HG02981 (cell line): Measurements from ENCODE around the gene MS4A18.
"Not testable (repeated sequence)": the region's sequence is repeated elsewhere in the genome, so short reads cannot be mapped to it uniquely, and the experiment has no call there.

Experiments used
- ATAC-seq: cut with Tn5 transposase; IDR thresholded peaks from one replicate; pipeline ENCODE4 v1.9.1; 2021; ENCODE audit warnings: mild to moderate bottlenecking, moderate library complexity; ENCODE audit not compliant: unreplicated experiment

MS4A18 gene

DNA sequence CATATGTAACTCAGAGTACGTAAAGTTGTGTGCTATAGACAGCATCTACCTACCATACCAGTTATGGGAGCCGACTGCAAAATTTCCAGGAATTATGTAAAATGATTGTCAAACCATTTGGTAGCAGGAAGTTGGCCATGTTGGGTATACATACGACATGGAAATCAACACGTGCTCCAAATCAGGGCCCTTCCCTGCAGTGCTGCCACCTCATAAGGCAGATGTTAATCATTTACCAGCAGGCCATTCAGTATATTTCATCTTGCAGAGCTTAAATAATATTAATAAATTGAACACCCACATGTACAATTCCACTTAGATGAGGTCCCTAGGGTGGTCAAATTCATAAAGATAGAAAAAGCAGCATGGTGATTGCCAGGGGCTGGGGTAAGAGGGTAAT, 9.8 kb downstream of the MS4A18 start:
- ATAC-seq = no peak

DNA sequence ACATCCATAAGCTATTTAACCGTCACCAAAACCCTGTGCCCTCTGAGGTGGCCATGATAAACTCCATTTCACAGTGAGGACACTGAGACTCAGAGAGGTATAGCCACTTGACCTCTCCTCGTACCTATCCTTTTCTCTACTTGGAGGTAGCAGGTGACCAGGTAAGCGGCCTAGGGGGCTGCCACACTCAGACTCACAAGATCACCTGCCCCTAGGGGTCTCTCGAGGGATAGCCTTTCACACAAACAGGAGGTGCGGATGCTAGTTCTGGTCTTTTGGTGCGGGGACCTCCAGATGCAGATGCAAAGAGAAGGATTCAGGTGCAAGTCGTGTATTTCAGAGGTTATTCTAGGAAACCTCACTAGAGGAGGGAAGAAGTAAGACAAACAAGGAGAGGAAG, 14.6 kb downstream of the MS4A18 start:
- no peak for ATAC-seq

DNA sequence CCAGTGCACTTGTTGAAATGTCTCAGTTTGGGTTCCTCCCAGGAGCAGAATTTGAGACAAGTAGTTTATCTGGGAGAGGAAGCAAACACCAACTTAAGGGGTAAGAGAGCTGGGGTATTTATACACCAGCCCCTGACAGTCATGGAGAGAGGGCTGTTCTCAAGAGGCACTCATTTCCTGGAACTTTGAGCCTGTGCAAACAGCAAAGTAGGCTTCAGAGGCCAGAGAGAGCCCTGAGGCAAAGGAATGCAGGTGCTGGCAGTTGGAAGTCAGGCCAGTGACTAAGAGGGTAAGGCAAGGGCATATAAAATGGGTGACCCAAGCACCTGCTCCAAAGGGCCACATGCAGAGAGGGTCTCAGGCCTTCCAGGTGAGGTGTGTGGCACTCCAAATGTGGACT, 16.1 kb downstream of the MS4A18 start:
- no peak for ATAC-seq

DNA sequence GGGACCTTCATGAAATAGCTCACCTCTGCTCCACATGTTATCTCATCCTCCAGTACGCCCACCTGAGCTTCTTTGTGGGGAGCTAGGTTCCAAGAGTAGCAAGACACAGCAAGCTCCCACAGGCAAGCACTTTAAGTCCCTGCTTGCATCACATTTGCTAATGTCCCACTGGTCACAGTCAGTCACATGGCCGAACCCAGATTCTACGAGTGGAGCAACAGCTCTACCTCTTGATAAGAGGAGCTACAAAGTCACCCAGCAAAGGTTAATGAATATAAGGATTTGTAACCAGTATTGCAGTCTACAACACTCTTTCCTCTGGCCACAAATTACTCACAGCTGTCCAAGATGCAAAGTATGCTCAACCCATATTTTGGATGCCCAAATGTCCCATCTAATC, 16.9 kb downstream of the MS4A18 start:
- no peak for ATAC-seq

DNA sequence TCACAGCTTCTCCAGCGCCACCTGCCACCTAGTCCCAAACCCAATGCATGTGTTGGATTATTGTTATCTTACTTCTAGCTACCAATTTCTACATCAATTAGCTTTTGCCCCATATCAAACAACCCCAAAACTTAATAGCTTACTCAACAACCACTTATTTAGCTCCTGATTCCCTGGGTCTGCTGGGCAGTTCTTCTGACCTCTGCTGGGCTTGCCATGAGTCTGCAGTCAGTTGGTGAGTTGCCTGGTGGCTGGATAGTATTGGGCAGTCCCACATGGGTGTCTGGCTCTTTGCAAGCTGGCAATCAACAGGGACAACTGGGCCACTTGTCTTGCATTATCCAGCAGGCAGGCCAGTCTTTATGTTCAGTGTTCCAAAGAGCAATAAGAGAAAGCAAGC, 18.5 kb downstream of the MS4A18 start:
- ATAC-seq = no peak

DNA sequence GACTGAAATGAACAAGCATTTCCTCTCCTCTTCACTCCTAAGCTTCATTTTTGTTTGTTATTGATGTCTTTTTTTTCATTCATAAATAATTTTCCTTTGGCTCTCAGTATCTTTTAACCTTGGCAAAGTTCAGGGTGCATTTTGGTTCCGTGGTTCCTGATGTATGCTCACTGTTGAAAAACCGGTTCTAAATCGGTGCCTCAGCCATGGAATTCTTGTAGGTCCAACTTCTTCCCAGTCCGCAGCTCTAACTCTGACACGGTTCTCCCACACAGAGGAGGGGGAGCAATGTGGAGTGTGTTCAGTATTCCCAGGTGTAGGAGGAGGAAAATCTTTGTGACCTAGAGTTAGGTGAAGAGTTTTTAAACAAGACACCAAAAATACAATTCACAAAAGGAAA, 19.6 kb downstream of the MS4A18 start:
- ATAC-seq = no peak

DNA sequence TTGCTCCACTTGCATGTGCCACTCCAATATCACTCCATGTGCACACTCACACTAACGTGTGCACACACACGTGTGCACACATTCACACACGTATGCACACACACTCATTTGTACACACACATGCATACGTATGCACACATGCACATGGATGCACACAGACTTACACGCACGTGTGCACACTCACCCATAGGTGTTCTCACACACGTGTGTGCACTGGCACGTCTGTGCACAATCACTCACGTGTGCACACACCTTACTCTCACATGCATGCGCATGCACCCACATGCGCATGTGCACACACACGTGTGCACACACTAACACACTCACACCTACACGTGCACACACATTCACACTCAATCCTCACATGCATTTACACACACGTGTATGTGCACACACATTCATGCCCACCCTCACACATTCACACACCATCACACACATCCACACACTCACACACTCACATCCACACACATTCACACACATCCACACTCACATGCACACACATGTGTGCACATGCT, 22.9 kb downstream of the MS4A18 start:
- ATAC-seq = no peak

DNA sequence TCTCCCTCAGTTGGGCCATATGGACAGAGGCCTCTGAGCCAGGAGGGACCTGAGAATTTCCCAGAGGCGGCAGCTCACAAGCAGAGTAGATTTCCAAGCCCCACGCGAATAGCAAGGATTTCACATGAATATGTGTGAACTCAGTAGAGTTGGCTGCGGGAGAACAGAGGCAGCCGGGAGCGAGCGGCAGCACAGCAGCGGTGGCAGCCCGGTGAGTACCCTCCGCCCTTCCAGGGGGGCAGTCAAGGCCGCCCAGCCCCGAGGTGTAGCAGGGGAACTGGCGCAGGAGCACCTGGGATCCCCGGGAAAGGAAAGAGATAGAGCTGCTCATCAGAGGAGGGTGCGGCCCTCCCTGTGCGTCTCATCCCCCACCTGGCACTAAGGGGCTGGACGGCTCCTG, 23.7 kb downstream of the MS4A18 start:
- no peak for ATAC-seq

DNA sequence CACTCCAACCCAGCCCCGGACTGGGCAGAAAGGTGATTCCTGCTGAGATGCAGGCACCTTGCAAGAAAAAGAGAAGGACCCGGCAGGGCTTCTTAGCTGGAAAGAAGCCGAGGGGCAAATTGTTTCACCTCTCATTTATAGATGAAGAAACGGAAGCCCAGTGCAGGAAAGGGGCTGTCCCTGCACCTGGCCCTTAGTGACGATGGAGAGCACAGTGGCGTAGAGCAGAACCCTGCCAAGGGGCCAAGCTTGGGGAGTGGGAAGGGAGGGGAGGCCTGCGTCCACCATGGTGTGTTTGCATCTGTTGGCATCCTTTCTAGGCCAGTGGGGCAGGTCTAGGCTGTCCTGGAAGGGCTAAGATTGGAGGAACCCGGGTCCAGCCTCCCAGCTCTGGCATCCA, 24.3 kb downstream of the MS4A18 start:
- no peak for ATAC-seq

DNA sequence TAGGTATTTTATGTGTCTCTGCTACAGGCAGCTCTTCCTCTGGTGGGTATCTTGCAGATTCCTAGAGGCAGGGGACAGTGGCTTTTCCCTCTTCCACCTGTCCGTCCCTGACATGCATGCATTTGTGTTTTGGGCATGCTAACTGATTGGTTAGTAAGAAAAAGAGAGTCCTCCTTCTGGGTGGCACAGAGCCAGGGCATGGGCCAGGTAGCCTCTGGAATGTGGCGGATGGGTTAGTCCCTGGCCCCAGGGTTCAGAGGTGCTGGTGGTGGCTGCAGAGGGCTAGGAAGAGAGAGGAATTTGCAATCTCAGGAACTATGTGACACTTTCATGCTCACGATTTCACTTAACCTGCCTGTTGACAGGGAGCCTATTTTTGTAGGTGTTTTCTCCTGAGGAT, 26.4 kb downstream of the MS4A18 start:
- no peak for ATAC-seq

DNA sequence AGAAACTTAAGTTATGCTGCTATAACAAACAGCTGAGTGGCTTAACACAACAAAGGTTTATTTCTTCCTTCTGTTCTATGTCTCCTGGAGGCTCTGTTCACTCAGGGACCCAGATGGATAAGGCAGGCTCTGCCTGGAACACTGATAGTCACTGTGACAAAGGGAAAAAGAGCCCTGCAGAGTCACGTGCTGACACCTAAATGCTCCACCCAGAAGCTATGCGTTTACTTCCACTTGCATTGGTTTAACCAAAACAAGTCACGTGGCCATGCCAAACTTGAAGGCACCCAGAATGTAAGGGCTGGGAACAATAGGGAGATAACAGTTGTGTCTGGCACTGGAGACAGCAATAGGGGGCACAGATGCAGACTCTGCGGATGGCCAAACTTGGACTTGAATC, 28.8 kb downstream of the MS4A18 start:
- no peak for ATAC-seq

DNA sequence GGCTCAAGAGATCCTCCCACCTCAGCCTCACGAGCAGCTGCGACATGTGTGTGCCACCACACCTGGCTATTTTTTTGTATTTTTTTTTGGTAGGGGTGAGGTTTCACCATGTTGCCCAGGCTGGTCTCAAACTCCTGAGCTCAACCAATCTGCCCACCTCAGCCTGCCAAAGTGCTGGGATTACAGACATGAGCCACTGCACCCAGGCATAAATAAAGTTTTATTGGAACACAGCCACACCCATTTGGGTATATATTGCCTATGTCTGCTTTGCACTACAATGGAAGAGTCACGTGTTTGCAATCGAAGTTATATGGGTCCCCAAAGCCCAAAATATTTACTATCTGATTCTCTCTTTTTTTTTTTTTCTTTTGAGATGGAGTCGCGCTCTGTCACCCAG, 30.4 kb downstream of the MS4A18 start:
- ATAC-seq = no peak

DNA sequence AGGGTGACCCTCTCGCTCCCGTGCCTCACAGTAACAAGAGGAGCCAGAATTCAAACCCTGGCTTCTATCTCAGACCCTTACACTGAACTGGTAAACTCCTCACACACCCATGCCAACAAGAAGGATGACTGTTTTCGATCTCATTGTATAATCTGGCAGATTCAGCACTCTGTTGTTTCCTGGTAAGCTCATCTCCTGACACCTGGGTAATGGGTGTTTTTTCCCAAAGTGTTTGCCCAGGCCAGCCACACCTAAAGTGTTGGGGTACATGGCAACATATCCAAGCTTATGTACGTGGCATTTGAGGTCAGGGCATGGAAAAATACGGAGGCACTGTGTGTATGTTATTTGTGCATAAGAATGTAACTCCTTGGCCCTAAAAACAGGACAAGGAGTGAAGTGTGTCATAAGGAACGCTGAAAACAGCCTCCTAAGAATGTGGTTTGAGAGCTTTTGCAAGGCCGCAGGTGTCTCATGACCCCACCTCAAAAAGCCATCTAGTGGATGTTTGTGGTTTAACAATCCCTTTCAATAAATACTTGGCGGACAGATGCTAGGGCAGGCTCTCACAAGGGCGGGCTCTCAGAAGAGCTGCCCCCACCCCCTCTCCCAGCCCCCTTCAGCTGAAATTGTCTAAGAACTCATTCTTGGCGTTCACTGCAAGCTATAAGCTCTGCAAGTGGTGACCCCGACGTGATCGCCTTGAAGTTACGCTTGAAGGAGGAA, 31.9 kb downstream of the MS4A18 start, which contains the start of gene MS4A15:
TSS of gene MS4A15 (plus strand) at position 561 of the 726 bp plus-strand sequence. CDS start 6,867 bp downstream, outside the sequence.
- no peak for ATAC-seq

DNA sequence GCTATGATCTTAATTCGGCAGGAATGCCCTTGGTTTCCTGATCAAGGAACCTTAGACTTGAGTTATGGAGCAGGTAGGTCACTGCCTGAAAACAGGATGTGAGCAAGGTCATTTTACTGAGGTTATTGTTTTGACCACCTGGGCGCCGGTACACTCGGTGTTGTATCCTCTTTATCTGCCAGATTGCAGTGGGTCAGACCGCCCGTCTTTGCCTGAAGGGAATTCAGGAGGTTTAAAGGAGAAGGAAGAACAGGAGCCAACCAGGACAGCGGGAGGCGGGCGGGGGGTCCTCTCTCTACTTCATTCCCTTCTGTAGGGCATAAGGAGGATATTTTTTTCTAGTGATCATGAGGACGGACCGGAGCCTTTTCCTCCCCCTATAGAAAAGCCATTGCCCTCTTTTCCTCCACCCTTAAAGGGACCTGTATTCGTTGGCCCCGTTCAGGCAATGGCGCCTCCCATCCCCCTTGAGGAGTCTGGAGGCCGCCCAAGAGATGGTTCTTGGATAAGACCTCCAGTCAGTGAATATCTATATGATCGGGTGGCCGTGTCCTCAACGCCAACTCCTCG, 32.8 kb downstream of the MS4A18 start:
- ATAC-seq = no peak

DNA sequence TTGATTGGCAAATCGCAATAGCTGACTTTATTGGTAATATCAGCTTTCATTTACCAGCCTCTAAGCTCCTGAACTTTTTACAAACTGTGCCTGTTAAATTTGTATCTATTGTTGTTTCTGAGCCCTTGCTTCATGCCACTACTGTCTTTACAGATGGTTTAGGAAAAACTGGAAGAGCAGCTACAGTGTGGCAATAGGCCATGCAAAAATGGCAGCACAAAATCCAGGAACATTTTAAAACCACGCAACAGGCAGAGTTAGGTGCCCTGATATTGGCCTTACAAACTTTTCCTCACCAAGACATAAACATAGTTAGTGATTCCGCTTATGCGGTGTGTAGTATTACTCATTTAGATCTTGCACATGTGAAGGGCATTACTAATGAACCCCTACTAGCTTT, 34.2 kb downstream of the MS4A18 start:
- ATAC-seq = not testable (repeated sequence)

DNA sequence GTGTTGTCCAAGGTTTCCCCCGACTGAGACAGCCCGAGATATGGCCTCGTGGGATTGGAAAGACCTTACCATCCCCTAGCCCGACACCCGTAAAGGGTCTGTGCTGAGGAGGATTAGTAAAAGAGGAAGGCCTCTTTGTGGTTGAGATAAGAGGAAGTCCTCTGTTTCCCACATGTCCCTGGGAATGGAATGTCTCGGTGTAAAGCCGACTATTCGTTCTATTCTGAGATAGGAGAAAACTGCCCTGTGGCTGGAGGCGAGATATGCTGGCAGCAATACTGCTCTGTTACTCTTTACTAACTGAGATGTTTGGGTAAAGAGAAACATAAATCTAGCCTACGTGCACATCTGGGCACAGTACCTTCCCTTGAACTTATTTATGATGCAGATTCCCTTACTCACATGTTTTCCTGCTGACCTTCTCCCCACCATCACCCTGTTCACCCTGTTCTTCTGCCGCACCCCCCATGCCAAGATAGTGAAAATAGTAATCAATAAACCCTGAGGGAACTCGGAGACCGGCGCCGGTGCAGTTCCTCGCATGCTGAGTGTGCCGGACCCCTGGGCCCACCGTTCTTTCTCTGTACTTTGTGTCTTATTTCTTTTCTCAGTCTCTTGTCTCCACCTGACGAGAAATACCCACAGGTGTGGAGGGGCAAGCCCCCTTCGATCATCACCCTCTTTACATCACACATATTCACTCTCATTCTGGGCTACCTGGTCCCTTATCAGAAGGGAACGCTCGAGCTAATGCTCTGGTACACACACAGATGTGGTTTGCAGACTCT, 35.1 kb downstream of the MS4A18 start:
- not testable (repeated sequence) for ATAC-seq

DNA sequence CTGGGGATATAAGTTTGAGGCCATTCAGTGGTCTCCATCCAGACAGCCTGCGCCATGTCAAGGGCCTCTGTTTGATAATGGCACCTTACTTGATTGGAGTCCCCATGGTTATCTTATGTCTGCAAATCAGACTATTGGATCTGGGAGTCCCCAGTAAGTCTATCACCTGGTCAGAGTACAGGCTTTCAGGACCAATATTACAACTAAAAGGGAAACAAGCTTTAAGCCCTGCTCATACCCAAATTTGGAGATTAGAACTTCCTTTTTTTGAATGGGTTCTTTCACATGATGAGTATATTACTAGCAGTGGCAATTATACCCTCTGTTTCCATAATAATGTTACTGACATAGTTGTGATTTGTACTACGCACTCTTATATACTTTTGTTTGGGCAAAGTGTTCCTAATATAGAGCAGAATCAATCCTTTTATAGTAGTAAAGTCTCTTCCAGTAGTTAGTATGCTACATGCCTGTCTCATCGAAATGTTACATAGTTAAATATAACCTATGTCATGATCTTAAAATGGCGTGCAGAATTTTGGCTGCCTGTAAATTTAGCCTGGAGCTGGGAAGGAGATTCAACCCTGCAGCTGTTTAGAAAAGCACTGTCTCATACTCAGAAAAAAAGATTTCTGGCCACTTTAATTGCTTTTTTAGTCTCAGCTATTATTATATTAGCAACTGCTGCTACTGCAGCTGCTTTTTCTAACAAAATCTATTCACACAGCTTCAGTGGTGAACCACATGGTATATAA, 37.1 kb downstream of the MS4A18 start:
- ATAC-seq = no peak

DNA sequence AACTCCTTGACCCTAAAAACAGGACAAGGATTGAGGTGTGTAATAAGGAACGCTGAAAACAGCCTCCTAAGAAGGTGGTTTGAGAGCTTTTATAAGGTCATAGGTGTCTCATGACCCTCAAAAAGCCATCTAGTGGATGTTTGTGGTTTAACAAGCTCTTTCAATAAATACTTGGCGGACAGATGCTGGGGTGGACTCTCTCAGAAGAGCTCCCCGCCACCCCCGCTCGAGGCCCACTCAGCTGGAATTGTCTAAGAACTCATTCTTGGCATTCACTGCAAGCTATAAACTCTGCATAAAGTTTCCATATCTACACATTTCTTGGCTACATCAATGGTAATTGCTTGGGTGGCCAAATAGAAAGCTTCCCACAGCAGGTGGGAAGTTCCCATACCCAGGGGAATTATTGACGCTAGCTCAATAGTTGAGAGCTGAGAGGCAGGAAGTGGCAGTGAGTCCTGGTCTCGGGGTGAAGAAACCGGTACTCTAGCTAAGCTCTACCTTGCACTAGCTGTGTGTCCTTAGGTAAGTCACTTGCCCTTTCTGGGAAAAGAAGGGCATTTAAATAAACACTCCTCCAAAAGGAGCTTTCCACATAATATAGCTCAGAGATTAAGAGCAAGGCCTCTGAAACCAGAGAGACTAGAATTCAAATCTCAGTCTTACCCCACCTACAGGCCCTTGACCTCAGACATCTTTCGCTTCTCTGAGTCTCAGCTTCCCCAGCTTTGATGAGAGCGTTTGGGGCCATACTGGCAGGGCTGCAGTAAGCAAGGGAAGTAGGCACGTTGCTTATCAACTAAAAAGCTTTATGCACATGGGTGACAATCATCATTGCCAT, 38.6 kb downstream of the MS4A18 start:
- peak; percentile 65 for ATAC-seq

DNA sequence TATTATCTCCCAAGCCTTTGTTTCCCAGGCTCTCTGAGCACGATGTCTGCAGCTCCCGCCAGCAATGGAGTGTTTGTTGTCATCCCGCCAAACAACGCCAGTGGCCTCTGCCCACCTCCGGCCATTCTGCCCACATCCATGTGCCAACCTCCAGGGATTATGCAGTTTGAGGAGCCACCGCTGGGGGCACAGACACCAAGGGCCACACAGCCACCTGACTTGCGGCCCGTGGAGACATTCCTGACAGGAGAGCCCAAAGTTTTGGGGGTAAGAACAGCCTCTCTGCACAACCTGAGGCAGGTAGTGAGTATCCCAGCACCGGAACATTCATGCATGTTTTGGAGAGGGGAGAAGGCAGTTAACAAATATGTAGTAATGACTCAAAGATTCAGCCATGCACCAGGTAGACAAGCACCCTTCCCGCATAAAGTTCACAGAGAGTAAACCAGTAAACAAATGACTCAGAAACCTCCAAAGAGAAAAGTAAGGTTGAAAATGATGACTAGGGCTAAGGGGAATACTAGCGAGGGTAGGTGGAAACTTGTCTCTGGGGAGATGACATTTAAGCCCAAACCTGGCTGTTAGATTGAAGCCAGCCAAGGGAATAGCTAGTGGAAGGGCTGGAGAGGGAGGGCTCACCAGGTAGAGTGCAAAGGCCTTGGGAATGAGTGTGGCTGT, 39.3 kb downstream of the MS4A18 start:
- ATAC-seq = no peak

DNA sequence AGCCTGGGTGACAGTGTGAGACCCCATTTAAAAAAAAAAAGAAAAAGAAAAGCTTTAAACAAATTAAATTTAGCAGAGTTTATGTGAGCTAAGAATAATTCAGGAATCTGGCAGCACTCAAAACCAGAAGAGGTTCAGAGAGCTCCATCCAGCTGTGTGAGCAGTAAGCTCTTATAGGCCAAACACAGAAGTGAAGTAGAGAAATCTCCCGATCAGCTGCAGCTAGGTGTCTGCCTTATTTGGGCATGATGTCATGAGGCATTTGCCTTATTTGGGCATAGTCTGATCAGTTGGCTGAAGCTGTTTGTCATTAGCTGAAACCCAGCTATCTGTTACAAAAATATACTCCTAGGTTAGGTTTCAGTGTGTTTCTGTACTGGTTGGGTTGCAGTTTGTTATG, 40.4 kb downstream of the MS4A18 start:
- ATAC-seq = peak; percentile 36
